ENCODE data around the gene CAMK1D. TPM values are rescaled to one million over a fixed set of nuclear protein-coding genes. Genes with fewer than 3 reads are reported as not detected.

The CAMK1D gene
- total RNA-seq, 1 experiment from 2014 or later: 10.2 TPM

GRCh38 chr10:12668634-12669033 lies 319.3 kb downstream of the CAMK1D start (continued):
- TF ChIP-seq, protein P1, sequence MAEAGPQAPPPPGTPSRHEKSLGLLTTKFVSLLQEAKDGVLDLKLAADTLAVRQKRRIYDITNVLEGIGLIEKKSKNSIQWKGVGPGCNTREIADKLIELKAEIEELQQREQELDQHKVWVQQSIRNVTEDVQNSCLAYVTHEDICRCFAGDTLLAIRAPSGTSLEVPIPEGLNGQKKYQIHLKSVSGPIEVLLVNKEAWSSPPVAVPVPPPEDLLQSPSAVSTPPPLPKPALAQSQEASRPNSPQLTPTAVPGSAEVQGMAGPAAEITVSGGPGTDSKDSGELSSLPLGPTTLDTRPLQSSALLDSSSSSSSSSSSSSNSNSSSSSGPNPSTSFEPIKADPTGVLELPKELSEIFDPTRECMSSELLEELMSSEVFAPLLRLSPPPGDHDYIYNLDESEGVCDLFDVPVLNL (CRISPR knock-in tag; IDR thresholded peaks at IDR 0.05; ENCODE audit: borderline replicate concordance, low read depth): no peak
- TF ChIP-seq GRHL2 (CRISPR knock-in tag; IDR thresholded peaks at IDR 0.05; ENCODE audit: insufficient replicate concordance, severe bottlenecking) (no peak), MYBL2 (CRISPR knock-in tag; IDR thresholded peaks at IDR 0.05) (no peak), SMAD4 (CRISPR knock-in tag; IDR thresholded peaks at IDR 0.05) (no peak), ATF1 (CRISPR knock-in tag; IDR thresholded peaks at IDR 0.05) (no peak)

- Mint-ChIP-seq H3K27ac (no peak overlapping the region), H3K9me3 (peaks cover 12% of the 10 kb centered on the region)
These were observed 320.7 kb downstream of the CAMK1D start for GRCh38 chr10:12670004-12670403.

More at GRCh38 chr10:12670004-12670403, 320.7 kb downstream of the CAMK1D start:
- ChIA-PET POLR2A (no interaction called here), CTCF (no interaction called here)
- no peaks in the 10 kb centered on the region for H3K4me1 Mint-ChIP-seq
- no peaks in the 10 kb centered on the region for H3K27me3 Mint-ChIP-seq (ENCODE audit: low read depth)
- DNase-seq (ENCODE audit: low spot score) (no peak), ATAC-seq (no peak)
- H3K36me3 Mint-ChIP-seq: peaks cover 6% of the 10 kb centered on the region
- no peak overlapping the region for H3K4me3 Mint-ChIP-seq
- TF ChIP-seq ZSCAN18 (CRISPR knock-in tag; IDR thresholded peaks at IDR 0.05): no peak
- TF ChIP-seq ZNF423 (CRISPR knock-in tag; IDR thresholded peaks at IDR 0.05): no peak
- no peak for TF ChIP-seq NFE2L1 (CRISPR knock-in tag; IDR thresholded peaks at IDR 0.05)
- TF ChIP-seq ELF4 (CRISPR knock-in tag; IDR thresholded peaks at IDR 0.05; ENCODE audit: low read depth): no peak
- no peak for TF ChIP-seq ATF1 (CRISPR knock-in tag; IDR thresholded peaks at IDR 0.05)
- TF ChIP-seq ZNF138 (CRISPR knock-in tag; conservative IDR thresholded peaks at IDR 0.05): no peak
- no peak for TF ChIP-seq KAT7 (CRISPR knock-in tag; IDR thresholded peaks at IDR 0.05; ENCODE audit: borderline replicate concordance)
- TF ChIP-seq, protein P2, sequence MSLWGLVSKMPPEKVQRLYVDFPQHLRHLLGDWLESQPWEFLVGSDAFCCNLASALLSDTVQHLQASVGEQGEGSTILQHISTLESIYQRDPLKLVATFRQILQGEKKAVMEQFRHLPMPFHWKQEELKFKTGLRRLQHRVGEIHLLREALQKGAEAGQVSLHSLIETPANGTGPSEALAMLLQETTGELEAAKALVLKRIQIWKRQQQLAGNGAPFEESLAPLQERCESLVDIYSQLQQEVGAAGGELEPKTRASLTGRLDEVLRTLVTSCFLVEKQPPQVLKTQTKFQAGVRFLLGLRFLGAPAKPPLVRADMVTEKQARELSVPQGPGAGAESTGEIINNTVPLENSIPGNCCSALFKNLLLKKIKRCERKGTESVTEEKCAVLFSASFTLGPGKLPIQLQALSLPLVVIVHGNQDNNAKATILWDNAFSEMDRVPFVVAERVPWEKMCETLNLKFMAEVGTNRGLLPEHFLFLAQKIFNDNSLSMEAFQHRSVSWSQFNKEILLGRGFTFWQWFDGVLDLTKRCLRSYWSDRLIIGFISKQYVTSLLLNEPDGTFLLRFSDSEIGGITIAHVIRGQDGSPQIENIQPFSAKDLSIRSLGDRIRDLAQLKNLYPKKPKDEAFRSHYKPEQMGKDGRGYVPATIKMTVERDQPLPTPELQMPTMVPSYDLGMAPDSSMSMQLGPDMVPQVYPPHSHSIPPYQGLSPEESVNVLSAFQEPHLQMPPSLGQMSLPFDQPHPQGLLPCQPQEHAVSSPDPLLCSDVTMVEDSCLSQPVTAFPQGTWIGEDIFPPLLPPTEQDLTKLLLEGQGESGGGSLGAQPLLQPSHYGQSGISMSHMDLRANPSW (CRISPR knock-in tag; conservative IDR thresholded peaks at IDR 0.05; ENCODE audit: low read depth): no peak
- TF ChIP-seq ESRRA (CRISPR knock-in tag; IDR thresholded peaks at IDR 0.05; ENCODE audit: borderline replicate concordance): no peak
- no peak for TF ChIP-seq NR2C2 (CRISPR knock-in tag; IDR thresholded peaks at IDR 0.05)
- TF ChIP-seq ZNF232 (CRISPR knock-in tag; IDR thresholded peaks at IDR 0.05): no peak
- TF ChIP-seq ZNF219 (CRISPR knock-in tag; IDR thresholded peaks at IDR 0.05; ENCODE audit: borderline replicate concordance): no peak
- no peak for TF ChIP-seq NFYB (CRISPR knock-in tag; conservative IDR thresholded peaks at IDR 0.05; ENCODE audit: low read depth)
- TF ChIP-seq ZNF263 (CRISPR knock-in tag; IDR thresholded peaks at IDR 0.05; ENCODE audit: low read depth): no peak
- no peak for TF ChIP-seq ZNF425 (CRISPR knock-in tag; conservative IDR thresholded peaks at IDR 0.05)
- no peak for TF ChIP-seq ZNF416 (CRISPR knock-in tag; IDR thresholded peaks at IDR 0.05)
- TF ChIP-seq RELA (CRISPR knock-in tag; IDR thresholded peaks at IDR 0.05; ENCODE audit: borderline replicate concordance): no peak
- no peak for TF ChIP-seq FOXK1 (CRISPR knock-in tag; IDR thresholded peaks at IDR 0.05)

All from WTC11 (cell line).